HepG2 (cell line): Measurements from ENCODE around the gene SYTL3. TPM values are rescaled to one million over a fixed set of nuclear protein-coding genes. Genes with fewer than 3 reads are reported as not detected.

Experiments
- ATAC-seq: fragments of 200-7000 bp; cut with Tn5 transposase; 3 replicates; pipeline ENCODE4 v1.9.1; 2020; ENCODE audit warnings: mild to moderate bottlenecking, moderate library complexity
- BruUV-seq: library from RNA; stranded (reverse); fragments of 400-500 nt; replicated peaks from 2 replicates; lab custom pipeline; 2021; lab: Mats Ljungman, UMichigan
- CTCF ChIA-PET: fragments of 300-600 bp; formaldehyde crosslinking; extraction: SDS; loops from one replicate; lab custom pipeline; 2021; ENCODE audit warnings: low total read pairs, inconsistent platforms, low intra/inter-chr PET ratio; lab: Yijun Ruan, JAX
- POLR2A ChIA-PET: fragments of 350-600 bp; sonication (Branson Sonifier 250); formaldehyde crosslinking; loops from one replicate; lab custom pipeline; 2020; ENCODE audit warnings: antibody characterized with exemption, inconsistent platforms; lab: Yijun Ruan, JAX
- DNase-seq: peaks from one replicate; pipeline ENCODE4 v3.0.0-alpha.2; 2015; ENCODE audit warnings: low spot score
- FAIRE-seq: peaks from 3 replicates; lab custom pipeline; 2011; peaks lifted over from hg19 to GRCh38; lab: Jason Lieb, UNC
- H2AFZ ChIP-seq: one replicate; pipeline ENCODE4 v1.6.1; 2011; ENCODE audit warnings: low read length, inconsistent platforms
- H3K27ac ChIP-seq: fragments of 300-600 bp; 3 replicates; pipeline ENCODE4 v1.8.0; 2011; ENCODE audit warnings: mixed run types, mild to moderate bottlenecking, mixed read lengths, low read length, inconsistent platforms; ENCODE audit not compliant: insufficient read depth; ENCODE audit errors: extremely low read length
- H3K27me3 ChIP-seq, 2 experiments: fragments of 200-600 bp in 1 of 2; 2 replicates in 1 of 2; 3 replicates in 1 of 2; pipeline versions ENCODE4 v1.6.0 to v1.8.0; 2011; ENCODE audit warnings: low read length in 2 of 2, mild to moderate bottlenecking in 2 of 2, moderate library complexity in 2 of 2, inconsistent platforms in 1 of 2; ENCODE audit not compliant: insufficient read depth in 2 of 2, control insufficient read depth in 1 of 2
- H3K36me3 ChIP-seq, 2 experiments: fragments of 200-600 bp in 1 of 2; replicated peaks in 1 of 2; 2 replicates in 1 of 2; 3 replicates in 1 of 2; pipeline versions ENCODE4 v1.5.1 to v1.8.0; 2011; ENCODE audit warnings: low read length in 2 of 2, inconsistent platforms in 1 of 2; ENCODE audit not compliant: insufficient read depth in 2 of 2, control insufficient read depth in 1 of 2
- H3K4me1 ChIP-seq: 2 replicates; pipeline ENCODE4 v1.5.1; 2012; ENCODE audit warnings: low read length, inconsistent platforms; ENCODE audit not compliant: insufficient read depth
- H3K4me2 ChIP-seq: 2 replicates; pipeline ENCODE4 v1.6.0; 2011; ENCODE audit warnings: low read depth, low read length, inconsistent platforms
- H3K4me3 ChIP-seq, 3 experiments: fragments of 200-600 bp in 1 of 3; sonication (generic), shearing (Covaris generic) in 1 of 3; replicated peaks in 1 of 3; 2 replicates each; pipeline ENCODE4 v1.5.1; 2011 to 2016; ENCODE audit warnings: low read length in 3 of 3, inconsistent platforms in 2 of 3, low read depth in 2 of 3, mild to moderate bottlenecking in 2 of 3, control low read depth in 1 of 3, mixed read lengths in 1 of 3; ENCODE audit not compliant: insufficient read depth in 1 of 3
- H3K79me2 ChIP-seq: one replicate; pipeline ENCODE4 v1.6.1; 2011; ENCODE audit warnings: low read length, inconsistent platforms; ENCODE audit not compliant: insufficient read depth
- H3K9ac ChIP-seq: 2 replicates; pipeline ENCODE4 v1.6.0; 2011; ENCODE audit warnings: mild to moderate bottlenecking, low read depth, low read length, inconsistent platforms; ENCODE audit not compliant: insufficient read depth
- H3K9me3 ChIP-seq: 2 replicates; pipeline ENCODE4 v1.5.1; 2012; ENCODE audit warnings: mild to moderate bottlenecking, low read length
- H4K20me1 ChIP-seq: 2 replicates; pipeline ENCODE4 v1.6.0; 2011; ENCODE audit warnings: inconsistent platforms, mild to moderate bottlenecking, low read length, moderate library complexity; ENCODE audit not compliant: insufficient read depth
- AHDC1 ChIP-seq: sonication (generic); formaldehyde crosslinking; IDR thresholded peaks from 2 replicates; pipeline ENCODE4 v1.5.1; 2020; ENCODE audit warnings: mild to moderate bottlenecking, missing genetic modification reagents, borderline replicate concordance
- BRCA1 ChIP-seq: sonication (generic); formaldehyde crosslinking; IDR thresholded peaks from 2 replicates; pipeline ENCODE4 v1.4.0; 2020; ENCODE audit warnings: missing genetic modification reagents
- CEBPB ChIP-seq: IDR thresholded peaks from 2 replicates; pipeline ENCODE4 v1.6.1; 2011; ENCODE audit warnings: low read depth, low read length, improper control_type of control experiment, borderline replicate concordance
- FOXO1 ChIP-seq: sonication (generic); formaldehyde crosslinking; IDR thresholded peaks from 2 replicates; pipeline ENCODE4 v1.4.0; 2020; ENCODE audit warnings: missing genetic modification reagents
- KLF11 ChIP-seq: IDR thresholded peaks from 2 replicates; pipeline ENCODE4 v1.6.1; 2016; ENCODE audit warnings: missing compliant biosample characterization
- KLF13 ChIP-seq: sonication (generic); formaldehyde crosslinking; IDR thresholded peaks from 2 replicates; pipeline ENCODE4 v1.4.0; 2020; ENCODE audit warnings: mild to moderate bottlenecking, missing genetic modification reagents
- REPIN1 ChIP-seq: sonication (generic); formaldehyde crosslinking; IDR thresholded peaks from 2 replicates; pipeline ENCODE4 v1.8.0; 2022; ENCODE audit warnings: missing genetic modification reagents, low read depth, mild to moderate bottlenecking, borderline replicate concordance
- RXRB ChIP-seq: IDR thresholded peaks from 2 replicates; pipeline ENCODE4 v1.6.1; 2016; ENCODE audit warnings: borderline replicate concordance, missing genetic modification reagents, missing compliant biosample characterization
- SMARCC2 ChIP-seq: fragments of 450-650 bp; IDR thresholded peaks from 2 replicates; pipeline ENCODE4 v1.6.1; 2017; ENCODE audit warnings: antibody characterized with exemption, mild to moderate bottlenecking
- STAT6 ChIP-seq: sonication (generic); formaldehyde crosslinking; IDR thresholded peaks from 2 replicates; pipeline ENCODE4 v1.4.0; 2020; ENCODE audit warnings: missing genetic modification reagents, mild to moderate bottlenecking, borderline replicate concordance
- ZNF160 ChIP-seq: sonication (generic); formaldehyde crosslinking; IDR thresholded peaks from 2 replicates; pipeline ENCODE4 v1.8.0; 2022; ENCODE audit warnings: mild to moderate bottlenecking, inconsistent platforms, missing genetic modification reagents
- ZNF20 ChIP-seq: sonication (generic); formaldehyde crosslinking; IDR thresholded peaks from 2 replicates; pipeline ENCODE4 v1.4.0; 2020; ENCODE audit warnings: mild to moderate bottlenecking, moderate library complexity, missing genetic modification reagents
- ZNF275 ChIP-seq: sonication (generic); formaldehyde crosslinking; IDR thresholded peaks from 2 replicates; pipeline ENCODE4 v1.8.0; 2022; ENCODE audit warnings: missing genetic modification reagents, mild to moderate bottlenecking, inconsistent platforms, borderline replicate concordance
- ZNF546 ChIP-seq: sonication (generic); formaldehyde crosslinking; conservative IDR thresholded peaks from 2 replicates; pipeline ENCODE4 v1.8.1; 2023; ENCODE audit warnings: mild to moderate bottlenecking, missing genetic modification reagents
- WGBS: methylation state at CpG from one replicate; pipeline ENCODE4 v1.1.6; 2017; ENCODE audit warnings: low lambda C conversion rate; 5-methylcytosine and 5-hydroxymethylcytosine counted together
- in situ Hi-C: cut with HindIII; loops from 2 replicates; pipeline ENCODE4 v1.10.0; 2017; ENCODE audit warnings: low pct_unique_long_range_greater_than_20kb; ENCODE audit not compliant: extremely low pct_ligation_motif_present
- intact Hi-C: fragments of 100-400 bp; cut with micrococcal nuclease; formaldehyde crosslinking; loops from one replicate; pipeline ENCODE4 v1.10.0; 2022; ENCODE audit not compliant: unreplicated experiment
- polyA plus RNA-seq, 8 experiments: library from polyadenylated mRNA; depleted of rRNA in 3 of 8; stranded (reverse) in 7 of 8; unstranded in 1 of 8; fragments of >200 nt; fragmentation: Illumina TruSeq in 4 of 8; extraction: Trizol in 4 of 8; gene quantifications; 2 replicates each; pipeline versions ENCODE4 v1.2.1 to v1.2.3, GENCODE V29; 2011 to 2016; ENCODE audit warnings: low read depth in 4 of 8, missing spikeins in 1 of 8, mixed read lengths in 1 of 8; ENCODE audit not compliant: insufficient read depth in 1 of 8
- total RNA-seq, 5 experiments: library from RNA; depleted of rRNA; stranded (reverse); fragments of >200 nt; fragmentation: Illumina TruSeq; extraction: Trizol; gene quantifications; 2 replicates each; pipeline ENCODE4 v1.2.3, GENCODE V29; 2016; ENCODE audit warnings: low read depth in 1 of 5

The SYTL3 gene
- total and polyA plus RNA-seq, 2 of the 13 experiments (the other 11 are each of a cell fraction or from before 2014, with no cell fraction given), result 0.11 to 0.28 TPM

GRCh38 chr6:158735009-158735408 lies 85.2 kb downstream of the SYTL3 start:
- Histone ChIP-seq H3K36me3 (no peaks in the 10 kb centered on the region), H3K79me2 (no peaks in the 10 kb centered on the region), H3K27ac (no peak overlapping the region), H3K4me2 (no peak overlapping the region), H3K4me3 (no peak overlapping the region), H3K9ac (no peak overlapping the region), H3K27me3 (peaks cover 2 to 10% of the 10 kb centered on the region in 2 experiments; a peak in 4 of 5 replicates), H2AFZ (no peak overlapping the region), H4K20me1 (no peaks in the 10 kb centered on the region), H3K9me3 (peaks cover 5% of the 10 kb centered on the region; the same call in 1 of the 2 replicates), H3K4me1 (no peaks in the 10 kb centered on the region)
- BruUV-seq, result no TSS peak
- DNase-seq, result no peak
- WGBS, result 0% methylated on average over 3 of the region's 3 CpGs
- ATAC-seq, result no peak
- FAIRE-seq, result no peak
- TF ChIP-seq BRCA1 (CRISPR knock-in tag) (no peak), RXRB (CRISPR knock-in tag) (no peak), KLF13 (no peak), ZNF160 (CRISPR knock-in tag) (no peak), CEBPB (no peak), ZNF546 (no peak), ZNF20 (CRISPR knock-in tag) (no peak), SMARCC2 (no peak), REPIN1 (CRISPR knock-in tag) (no peak), AHDC1 (CRISPR knock-in tag) (no peak), FOXO1 (CRISPR knock-in tag) (no peak), KLF11 (CRISPR knock-in tag) (no peak), ZNF275 (CRISPR knock-in tag) (no peak), STAT6 (no peak)
- intact Hi-C loops (no loop called here), in situ Hi-C loops (no loop called here)
- ChIA-PET CTCF (no interaction called here), POLR2A (no interaction called here)
